Stomach (tissue), 4 donors: ENCODE data around the gene UAP1L1.

ENCODE experiments used
- CTCF ChIP-seq, 7 experiments: fragments of 450-650 bp in 4 of 7; fragments of 200-600 bp in 3 of 7; sonication (generic) in 3 of 7; IDR thresholded peaks; one replicate each; pipeline ENCODE4 v1.5.1; 2016 to 2019; ENCODE audit warnings: antibody characterized with exemption in 7 of 7, control low read depth in 2 of 7, mild to moderate bottlenecking in 1 of 7
- POLR2AphosphoS5 ChIP-seq, 3 donors: sonication (generic); formaldehyde crosslinking; IDR thresholded peaks; one replicate each; pipeline ENCODE4 v1.6.1; 2016; ENCODE audit warnings: antibody characterized with exemption in 3 of 3

GRCh38 chr9:137107312-137107921 is 30.1 kb downstream of the UAP1L1 start:
- TF ChIP-seq POLR2AphosphoS5 (IDR thresholded peaks at IDR 0.05), result no peak
- TF ChIP-seq CTCF (IDR thresholded peaks at IDR 0.05), result no peak
